Calu3 (cell line): Measurements from ENCODE around the gene CASP10. TPM values are rescaled to one million over a fixed set of nuclear protein-coding genes. Genes with fewer than 3 reads are reported as not detected.

Experiments
- BruUV-seq: library from RNA; stranded (reverse); fragments of 400-500 nt; replicated peaks from 2 replicates; lab custom pipeline; 2021; lab: Mats Ljungman, UMichigan
- CTCF ChIA-PET: fragments of 300-600 bp; sonication (Branson Sonifier 250); formaldehyde crosslinking; loops from one replicate; lab custom pipeline; 2022; ENCODE audit warnings: antibody characterized with exemption; lab: Charles Lee
- DNase-seq: peaks from one replicate; pipeline ENCODE4 v3.0.0; 2022
- H3K27ac Mint-ChIP-seq: one replicate; pipeline ENCODE4 v1.8.0; 2022; ENCODE audit warnings: mixed read lengths; ENCODE audit not compliant: unreplicated experiment
- H3K27me3 Mint-ChIP-seq: one replicate; pipeline ENCODE4 v1.8.0; 2022; ENCODE audit warnings: mixed read lengths; ENCODE audit not compliant: unreplicated experiment
- H3K36me3 Mint-ChIP-seq: one replicate; pipeline ENCODE4 v1.8.0; 2022; ENCODE audit warnings: mild to moderate bottlenecking, moderate library complexity, mixed read lengths; ENCODE audit not compliant: insufficient read depth, unreplicated experiment
- H3K4me1 Mint-ChIP-seq: one replicate; pipeline ENCODE4 v1.8.0; 2022; ENCODE audit warnings: mild to moderate bottlenecking, low read depth, mixed read lengths; ENCODE audit not compliant: unreplicated experiment
- H3K4me3 Mint-ChIP-seq: one replicate; pipeline ENCODE4 v1.8.0; 2022; ENCODE audit warnings: mild to moderate bottlenecking, low read depth, moderate library complexity, mixed read lengths; ENCODE audit not compliant: unreplicated experiment
- H3K9me3 Mint-ChIP-seq: one replicate; pipeline ENCODE4 v1.8.0; 2022; ENCODE audit warnings: low read depth, mixed read lengths; ENCODE audit not compliant: unreplicated experiment
- intact Hi-C: fragments of 100-400 bp; cut with micrococcal nuclease; formaldehyde crosslinking; loops from one replicate; pipeline ENCODE4 v1.10.0; 2022; ENCODE audit not compliant: unreplicated experiment
- total RNA-seq: library from RNA; stranded (reverse); gene quantifications from 2 replicates; pipeline ENCODE4 v1.2.3, GENCODE V29; 2022
- TF ChIP-seq, protein P1 (sequence below): fragments of 200-600 bp; IDR thresholded peaks from one replicate; pipeline ENCODE4 v1.8.0; 2022; ENCODE audit warnings: antibody characterized with exemption; ENCODE audit not compliant: unreplicated experiment

The CASP10 gene
- total RNA-seq, 1 experiment from 2014 or later, result 21.4 TPM

DNA sequence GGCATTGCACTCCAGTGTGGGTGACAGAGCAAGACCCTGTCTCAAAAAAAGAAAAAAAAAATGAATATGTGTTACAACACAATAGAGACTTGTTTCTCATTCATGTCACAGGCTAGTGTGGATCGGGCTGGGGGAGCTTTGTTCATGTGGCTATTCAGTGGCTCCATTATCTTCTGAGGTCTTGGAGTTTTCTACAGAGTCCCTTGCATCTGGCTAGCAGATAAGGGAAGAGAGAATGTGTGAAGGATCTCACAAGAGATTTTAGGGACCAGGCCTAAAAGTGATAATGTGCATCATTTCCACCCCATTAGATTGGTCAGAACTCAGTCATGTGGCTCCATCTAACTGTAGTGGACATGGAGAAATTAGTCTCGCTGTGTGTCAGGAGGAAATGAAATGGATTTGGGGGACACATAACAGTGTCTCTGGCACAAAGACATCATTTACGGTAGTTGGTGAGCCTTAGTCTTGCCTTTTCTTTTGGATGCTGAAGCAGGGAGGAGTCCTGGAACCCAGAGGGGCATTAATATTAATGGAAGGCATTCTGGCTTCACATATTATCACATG, 32.4 kb upstream of the CASP10 start:
- peaks cover 66% of the 10 kb centered on the region for H3K4me1 Mint-ChIP-seq
- DNase-seq, result no peak
- H3K4me3 Mint-ChIP-seq, result peak overlapping the region; percentile 62
- TF ChIP-seq, protein P1, sequence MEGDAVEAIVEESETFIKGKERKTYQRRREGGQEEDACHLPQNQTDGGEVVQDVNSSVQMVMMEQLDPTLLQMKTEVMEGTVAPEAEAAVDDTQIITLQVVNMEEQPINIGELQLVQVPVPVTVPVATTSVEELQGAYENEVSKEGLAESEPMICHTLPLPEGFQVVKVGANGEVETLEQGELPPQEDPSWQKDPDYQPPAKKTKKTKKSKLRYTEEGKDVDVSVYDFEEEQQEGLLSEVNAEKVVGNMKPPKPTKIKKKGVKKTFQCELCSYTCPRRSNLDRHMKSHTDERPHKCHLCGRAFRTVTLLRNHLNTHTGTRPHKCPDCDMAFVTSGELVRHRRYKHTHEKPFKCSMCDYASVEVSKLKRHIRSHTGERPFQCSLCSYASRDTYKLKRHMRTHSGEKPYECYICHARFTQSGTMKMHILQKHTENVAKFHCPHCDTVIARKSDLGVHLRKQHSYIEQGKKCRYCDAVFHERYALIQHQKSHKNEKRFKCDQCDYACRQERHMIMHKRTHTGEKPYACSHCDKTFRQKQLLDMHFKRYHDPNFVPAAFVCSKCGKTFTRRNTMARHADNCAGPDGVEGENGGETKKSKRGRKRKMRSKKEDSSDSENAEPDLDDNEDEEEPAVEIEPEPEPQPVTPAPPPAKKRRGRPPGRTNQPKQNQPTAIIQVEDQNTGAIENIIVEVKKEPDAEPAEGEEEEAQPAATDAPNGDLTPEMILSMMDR, result no peak
- CTCF ChIA-PET, result no interaction called here
- peaks cover 6% of the 10 kb centered on the region for H3K9me3 Mint-ChIP-seq
- peaks cover 91% of the 10 kb centered on the region for H3K36me3 Mint-ChIP-seq
- no peaks in the 10 kb centered on the region for H3K27me3 Mint-ChIP-seq
- peak overlapping the region; percentile 99 for H3K27ac Mint-ChIP-seq
- intact Hi-C loops, result no loop called here
- BruUV-seq, result TSS peak; percentile 54

DNA sequence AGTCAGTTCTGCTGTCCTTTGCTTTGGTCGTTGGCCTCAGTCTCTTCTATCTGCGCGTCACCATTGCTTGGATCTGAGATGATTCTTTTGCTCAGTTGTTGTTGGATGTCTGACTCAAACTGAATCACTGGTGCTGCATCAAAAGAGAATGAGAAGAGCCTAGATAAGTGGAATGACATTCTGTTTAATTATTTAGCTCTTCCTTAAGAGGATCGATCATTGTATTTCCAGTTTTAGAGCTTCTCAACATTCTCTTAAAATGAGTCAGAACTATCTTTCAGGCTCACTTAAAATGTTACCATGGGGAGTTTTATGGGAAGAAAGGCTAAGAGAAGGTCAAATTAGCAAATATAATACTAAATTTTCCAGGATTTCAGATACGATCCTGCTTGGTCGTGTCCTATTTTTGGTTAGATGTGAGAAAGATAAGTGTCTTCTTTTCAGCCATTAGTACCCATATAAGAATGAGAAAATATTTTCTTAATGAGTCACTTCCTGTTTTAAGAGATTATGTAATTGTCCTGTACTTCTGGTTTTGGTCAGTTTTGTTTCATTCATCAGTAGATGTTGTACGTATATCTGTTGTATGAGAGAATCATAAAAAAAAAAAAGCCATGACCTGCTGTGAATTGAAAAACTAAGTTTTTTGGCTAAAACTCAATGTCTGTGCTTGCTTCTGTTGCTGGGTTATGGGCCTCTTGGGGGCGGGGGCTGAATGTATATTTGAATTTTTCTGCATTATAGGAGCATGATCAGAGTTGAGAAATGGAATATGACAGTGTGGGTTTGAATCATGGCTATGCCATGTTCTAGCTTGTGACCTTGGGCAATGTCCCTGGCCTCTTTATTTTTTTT, 31.6 kb upstream of the CASP10 start:
- TF ChIP-seq, protein P1, result no peak
- no peaks in the 10 kb centered on the region for H3K27me3 Mint-ChIP-seq
- H3K36me3 Mint-ChIP-seq, result peaks cover 91% of the 10 kb centered on the region
- peaks cover 6% of the 10 kb centered on the region for H3K9me3 Mint-ChIP-seq
- H3K27ac Mint-ChIP-seq, result peak overlapping the region; percentile 99
- intact Hi-C loops, result no loop called here
- H3K4me1 Mint-ChIP-seq, result peaks cover 58% of the 10 kb centered on the region
- TSS peak; percentile 52 for BruUV-seq
- CTCF ChIA-PET, result no interaction called here
- DNase-seq, result no peak
- H3K4me3 Mint-ChIP-seq, result peak overlapping the region; percentile 62

DNA sequence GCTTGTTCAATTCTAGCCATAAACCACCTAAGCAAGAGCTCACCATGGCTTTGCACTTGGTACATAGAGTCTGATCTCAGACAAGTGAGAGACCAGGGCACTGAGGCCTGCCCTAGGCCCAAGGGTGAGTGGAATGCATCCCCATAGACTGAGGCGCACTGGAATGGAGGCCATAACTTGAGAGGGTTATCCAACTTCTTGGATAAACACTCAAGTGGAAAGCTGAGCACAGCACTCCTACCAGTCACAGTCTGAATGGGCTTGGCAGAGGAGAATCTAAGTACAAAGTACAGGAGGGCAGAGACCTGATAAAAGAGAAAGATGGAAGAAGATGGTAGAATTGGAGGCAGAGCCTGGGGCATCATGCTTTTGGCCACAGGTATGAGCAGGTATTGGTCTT, 30.4 kb upstream of the CASP10 start:
- DNase-seq, result no peak
- Mint-ChIP-seq H3K27ac (peak overlapping the region; percentile 99), H3K27me3 (no peaks in the 10 kb centered on the region), H3K36me3 (peaks cover 85% of the 10 kb centered on the region), H3K9me3 (peaks cover 6% of the 10 kb centered on the region), H3K4me3 (peak overlapping the region; percentile 35), H3K4me1 (peaks cover 57% of the 10 kb centered on the region)
- BruUV-seq, result no TSS peak
- intact Hi-C loops, result no loop called here
- CTCF ChIA-PET, result no interaction called here
- TF ChIP-seq, protein P1, result no peak

- H3K36me3 Mint-ChIP-seq, result peaks cover 89% of the 10 kb centered on the region
- CTCF ChIA-PET, result interaction anchor here (0.5 kb wide), 1 partner anchor 38 kb away, joined by 4 read pairs; no protein-coding TSS in a partner anchor
- peaks cover 6% of the 10 kb centered on the region for H3K9me3 Mint-ChIP-seq
- no peak for DNase-seq
- no peak overlapping the region for H3K4me3 Mint-ChIP-seq
- intact Hi-C loops, result no loop called here
- peak overlapping the region; percentile 99 for H3K27ac Mint-ChIP-seq
- H3K4me1 Mint-ChIP-seq, result peaks cover 60% of the 10 kb centered on the region
- TF ChIP-seq, protein P1, result no peak
- no TSS peak for BruUV-seq
- no peaks in the 10 kb centered on the region for H3K27me3 Mint-ChIP-seq
Observed at GRCh38 chr2:201152999-201153815, 29.7 kb upstream of the CASP10 start.
